ENCODE data around the gene ARID2. TPM values are rescaled to one million over a fixed set of nuclear protein-coding genes. Genes with fewer than 3 reads are reported as not detected.

ARID2 gene
- total RNA-seq = 13.9 and 17.2 TPM in 2 replicates

GRCh38 chr12:45729233-45730083, at the start of gene ARID2:
Gene ARID2, plus strand, starts transcription at chr12:45729706. Its CDS starts 131 bp downstream, at chr12:45729837.

Data from aortic smooth muscle cell (primary cell).